ENCODE data around the gene MARCKSL1. TPM values are rescaled to one million over a fixed set of nuclear protein-coding genes. Genes with fewer than 3 reads are reported as not detected.

MARCKSL1 gene
- total RNA-seq, 2 experiments from 2014 or later = 23.4 to 23.6 TPM

- H3K27ac Mint-ChIP-seq = peak overlapping the region; percentile 35
- CTCF ChIA-PET = interaction anchor here (0.8 to 3.0 kb wide), 12 partner anchors 13 to 121 kb away, joined by 3 to 20 read pairs (median 4); partner anchors contain the start of gene HDAC1
- H3K27me3 ChIP-seq (ENCODE audit: control insufficient read depth in 1 of 2, insufficient read depth in 2 of 2, low read length in 2 of 2) = no peaks in the 10 kb centered on the region
- intact Hi-C loops (cut with DNase I, micrococcal nuclease) = loop anchor here (1.0 to 5.0 kb wide), 4 partner anchors 15 to 94 kb away; partner anchors contain the start of gene BSDC1 (in 1 of the 2)
- ATAC-seq (ENCODE audit: poor library complexity) (no peak), DNase-seq (no peak)
- peaks cover 32% of the 10 kb centered on the region for H3K36me3 Mint-ChIP-seq (ENCODE audit: low read depth)
- H3K4me3 ChIP-seq (ENCODE audit: low read length) = peak overlapping the region; percentile 35
- H3K9me3 Mint-ChIP-seq = no peaks in the 10 kb centered on the region
- no peak for TF ChIP-seq CTCF (IDR thresholded peaks at IDR 0.05)
- H3K4me1 Mint-ChIP-seq (ENCODE audit: low read depth) = peaks cover 45% of the 10 kb centered on the region
- peak overlapping the region; percentile 86 for H3K4me3 Mint-ChIP-seq
- POLR2A ChIA-PET = interaction anchor here (0.9 to 3.8 kb wide), 41 partner anchors 9 to 396 kb away, joined by 3 to 74 read pairs (median 7); partner anchors contain the start of genes BSDC1, CCDC28B, HDAC1 and IQCC
- no peaks in the 10 kb centered on the region for H3K27me3 Mint-ChIP-seq
- H3K9me3 ChIP-seq (ENCODE audit: control insufficient read depth in 1 of 2, insufficient read depth in 1 of 2, low read length in 2 of 2) = no peaks in the 10 kb centered on the region
- H3K36me3 ChIP-seq (ENCODE audit: insufficient read depth, low read length) = peaks cover 23% of the 10 kb centered on the region
- H3K4me1 ChIP-seq (ENCODE audit: insufficient read depth, low read length) = peaks cover 49% of the 10 kb centered on the region
- H3K27ac ChIP-seq (ENCODE audit: low read depth in 1 of 2, low read length in 2 of 2) = no peak overlapping the region
Measured at GRCh38 chr1:32336591-32336932, 529 bp upstream of the MARCKSL1 start.

- Mint-ChIP-seq H3K36me3 (ENCODE audit: low read depth) (peaks cover 43% of the 10 kb centered on the region), H3K27ac (no peak overlapping the region), H3K9me3 (no peaks in the 10 kb centered on the region), H3K27me3 (no peaks in the 10 kb centered on the region), H3K4me1 (ENCODE audit: low read depth) (peaks cover 53% of the 10 kb centered on the region), H3K4me3 (peak overlapping the region; percentile 94)
- DNase-seq (no peak), ATAC-seq (ENCODE audit: poor library complexity) (peak; percentile 19)
- intact Hi-C loops (cut with DNase I, micrococcal nuclease) = loop anchor here (1.0 to 5.0 kb wide), 6 partner anchors 37 to 93 kb away; partner anchors contain the start of gene HDAC1 (in 1 of the 2)
- peaks cover 49% of the 10 kb centered on the region for H3K4me1 ChIP-seq (ENCODE audit: insufficient read depth, low read length)
- peak overlapping the region; percentile 59 for H3K4me3 ChIP-seq (ENCODE audit: low read length)
- H3K27ac ChIP-seq (ENCODE audit: low read depth in 1 of 2, low read length in 2 of 2) = no peak overlapping the region
- H3K36me3 ChIP-seq (ENCODE audit: insufficient read depth, low read length) = peaks cover 34% of the 10 kb centered on the region
- ChIA-PET CTCF (interaction anchor here (0.6 to 3.0 kb wide), 15 partner anchors 13 to 185 kb away, joined by 3 to 20 read pairs (median 5); partner anchors contain the start of genes BSDC1 and HDAC1), POLR2A (interaction anchor here (0.6 to 3.8 kb wide), 40 partner anchors 10 to 395 kb away, joined by 3 to 74 read pairs (median 7); partner anchors contain the start of genes BSDC1, CCDC28B, HDAC1 and IQCC)
- H3K9me3 ChIP-seq (ENCODE audit: control insufficient read depth in 1 of 2, insufficient read depth in 1 of 2, low read length in 2 of 2) = no peaks in the 10 kb centered on the region
- no peaks in the 10 kb centered on the region for H3K27me3 ChIP-seq (ENCODE audit: control insufficient read depth in 1 of 2, insufficient read depth in 2 of 2, low read length in 2 of 2)
- no peak for TF ChIP-seq CTCF (IDR thresholded peaks at IDR 0.05)
Measured at GRCh38 chr1:32335535-32335789, 571 bp downstream of the MARCKSL1 start.

GRCh38 chr1:32334864-32335534, 1.0 kb downstream of the MARCKSL1 start:
- Mint-ChIP-seq H3K4me1 (ENCODE audit: low read depth) (peaks cover 53% of the 10 kb centered on the region), H3K9me3 (no peaks in the 10 kb centered on the region), H3K36me3 (ENCODE audit: low read depth) (peaks cover 47% of the 10 kb centered on the region), H3K27ac (peak overlapping the region; percentile 87), H3K27me3 (no peaks in the 10 kb centered on the region), H3K4me3 (peak overlapping the region; percentile 94)
- POLR2A ChIA-PET = interaction anchor here (1.0 to 3.8 kb wide), 26 partner anchors 11 to 322 kb away, joined by 3 to 74 read pairs (median 16); partner anchors contain the start of genes BSDC1, CCDC28B, HDAC1 and KHDRBS1
- DNase-seq = peak; percentile 55 to 91 (median 66)
- peaks cover 38% of the 10 kb centered on the region for H3K36me3 ChIP-seq (ENCODE audit: insufficient read depth, low read length)
- CTCF ChIA-PET = interaction anchor here (0.9 to 3.0 kb wide), 13 partner anchors 13 to 185 kb away, joined by 3 to 20 read pairs (median 5); partner anchors contain the start of genes BSDC1 and HDAC1
- intact Hi-C loops (cut with DNase I, micrococcal nuclease) = loop anchor here (1.0 to 5.0 kb wide), 7 partner anchors 38 to 93 kb away; partner anchors contain the start of gene HDAC1 (in 1 of the 2)
- peak; percentile 84 for TF ChIP-seq CTCF (IDR thresholded peaks at IDR 0.05)
- no peaks in the 10 kb centered on the region for H3K9me3 ChIP-seq (ENCODE audit: control insufficient read depth in 1 of 2, insufficient read depth in 1 of 2, low read length in 2 of 2)
- H3K27ac ChIP-seq (ENCODE audit: low read depth in 1 of 2, low read length in 2 of 2) = peak overlapping the region in 1 of 2 donors; percentile 52
- H3K4me3 ChIP-seq (ENCODE audit: low read length) = peak overlapping the region; percentile 59
- peaks cover 49% of the 10 kb centered on the region for H3K4me1 ChIP-seq (ENCODE audit: insufficient read depth, low read length)
- H3K27me3 ChIP-seq (ENCODE audit: control insufficient read depth in 1 of 2, insufficient read depth in 2 of 2, low read length in 2 of 2) = no peaks in the 10 kb centered on the region
- ATAC-seq (ENCODE audit: poor library complexity) = peak; percentile 76

All from CD4-positive, alpha-beta T cell (primary cell).